Uterus (tissue), 2 donors: Measurements from ENCODE around the gene RAP1B.

Experiments used
- POLR2A ChIP-seq, 2 donors: fragments of 450-650 bp; IDR thresholded peaks; one replicate each; pipeline ENCODE4 v1.6.1; 2016; ENCODE audit warnings: antibody characterized with exemption in 2 of 2, mild to moderate bottlenecking in 1 of 2, moderate library complexity in 1 of 2
- TF ChIP-seq, protein P1 (sequence below), 4 experiments: fragments of 200-600 bp in 2 of 4; fragments of 450-650 bp in 2 of 4; sonication (generic) in 2 of 4; IDR thresholded peaks; one replicate each; pipeline ENCODE4 v1.5.1; 2016 to 2019; ENCODE audit warnings: antibody characterized with exemption in 4 of 4, mild to moderate bottlenecking in 2 of 4, moderate library complexity in 1 of 4

DNA sequence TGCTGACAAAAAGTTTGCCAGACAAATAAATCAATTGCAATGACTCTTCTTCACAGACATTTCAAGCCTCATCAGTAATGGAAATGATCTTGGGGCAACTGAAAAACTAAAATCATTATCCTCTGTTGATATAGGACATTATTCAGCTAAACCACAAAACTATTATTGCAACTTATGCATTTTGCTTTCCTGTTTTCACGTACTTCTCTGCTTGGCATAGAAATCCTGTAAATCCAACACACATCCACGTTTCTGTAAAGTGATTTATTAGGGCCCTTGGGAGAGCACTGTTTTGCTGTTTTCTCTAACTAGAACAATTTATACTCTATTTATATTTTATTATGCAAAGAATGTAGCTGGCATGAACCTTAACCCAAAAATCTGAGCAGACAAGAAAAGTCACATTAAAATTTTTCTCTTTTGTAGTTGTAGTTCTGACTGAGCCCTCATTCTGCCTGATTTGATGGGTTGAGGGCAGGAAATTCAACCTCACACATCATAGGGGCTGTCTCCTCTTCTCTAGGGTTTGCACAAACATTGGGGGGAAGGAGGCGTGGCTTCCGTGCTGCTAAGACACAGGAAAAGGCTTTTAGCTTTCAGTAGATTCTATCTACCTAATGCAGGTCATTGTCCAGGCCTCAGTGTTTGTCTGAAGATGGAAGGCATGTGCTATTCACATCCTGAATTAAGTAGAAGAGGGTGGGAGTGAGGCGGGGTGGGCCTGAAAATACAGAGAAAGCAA, 64.6 kb downstream of the RAP1B start:
- TF ChIP-seq, protein P1, sequence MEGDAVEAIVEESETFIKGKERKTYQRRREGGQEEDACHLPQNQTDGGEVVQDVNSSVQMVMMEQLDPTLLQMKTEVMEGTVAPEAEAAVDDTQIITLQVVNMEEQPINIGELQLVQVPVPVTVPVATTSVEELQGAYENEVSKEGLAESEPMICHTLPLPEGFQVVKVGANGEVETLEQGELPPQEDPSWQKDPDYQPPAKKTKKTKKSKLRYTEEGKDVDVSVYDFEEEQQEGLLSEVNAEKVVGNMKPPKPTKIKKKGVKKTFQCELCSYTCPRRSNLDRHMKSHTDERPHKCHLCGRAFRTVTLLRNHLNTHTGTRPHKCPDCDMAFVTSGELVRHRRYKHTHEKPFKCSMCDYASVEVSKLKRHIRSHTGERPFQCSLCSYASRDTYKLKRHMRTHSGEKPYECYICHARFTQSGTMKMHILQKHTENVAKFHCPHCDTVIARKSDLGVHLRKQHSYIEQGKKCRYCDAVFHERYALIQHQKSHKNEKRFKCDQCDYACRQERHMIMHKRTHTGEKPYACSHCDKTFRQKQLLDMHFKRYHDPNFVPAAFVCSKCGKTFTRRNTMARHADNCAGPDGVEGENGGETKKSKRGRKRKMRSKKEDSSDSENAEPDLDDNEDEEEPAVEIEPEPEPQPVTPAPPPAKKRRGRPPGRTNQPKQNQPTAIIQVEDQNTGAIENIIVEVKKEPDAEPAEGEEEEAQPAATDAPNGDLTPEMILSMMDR (IDR thresholded peaks at IDR 0.05): no peak
- TF ChIP-seq POLR2A (IDR thresholded peaks at IDR 0.05): no peak
